LNCAP (cell line): ENCODE measurements around the gene RPL7A.

ENCODE experiments used
- CTCF ChIP-seq: fragments of 450-650 bp; IDR thresholded peaks from 2 replicates; pipeline ENCODE4 v1.5.1; 2017; ENCODE audit warnings: mild to moderate bottlenecking

RPL7A gene

DNA sequence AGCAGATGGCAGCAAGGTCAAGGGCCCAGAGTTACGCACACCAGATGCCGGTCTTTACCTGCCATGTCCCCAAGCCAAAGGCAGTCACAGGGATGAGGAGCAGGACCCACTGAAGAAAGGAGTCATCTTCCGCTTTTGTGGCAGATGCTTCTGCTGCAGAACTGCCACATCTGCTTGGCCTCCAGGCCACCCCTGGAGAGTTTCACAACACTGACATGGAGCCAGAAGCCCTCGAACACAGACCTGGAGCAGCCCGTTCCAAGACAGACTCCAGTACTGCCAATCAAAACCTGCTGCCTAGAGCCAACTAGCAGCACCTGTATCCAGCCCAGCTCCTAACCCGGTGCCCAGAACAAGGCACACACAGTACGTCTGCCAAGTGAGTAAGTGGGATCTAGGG, 6.7 kb downstream of the RPL7A start:
- no peak for TF ChIP-seq CTCF

GRCh38 chr9:133355881-133356357, 7.9 kb downstream of the RPL7A start:
- TF ChIP-seq CTCF, result no peak

DNA sequence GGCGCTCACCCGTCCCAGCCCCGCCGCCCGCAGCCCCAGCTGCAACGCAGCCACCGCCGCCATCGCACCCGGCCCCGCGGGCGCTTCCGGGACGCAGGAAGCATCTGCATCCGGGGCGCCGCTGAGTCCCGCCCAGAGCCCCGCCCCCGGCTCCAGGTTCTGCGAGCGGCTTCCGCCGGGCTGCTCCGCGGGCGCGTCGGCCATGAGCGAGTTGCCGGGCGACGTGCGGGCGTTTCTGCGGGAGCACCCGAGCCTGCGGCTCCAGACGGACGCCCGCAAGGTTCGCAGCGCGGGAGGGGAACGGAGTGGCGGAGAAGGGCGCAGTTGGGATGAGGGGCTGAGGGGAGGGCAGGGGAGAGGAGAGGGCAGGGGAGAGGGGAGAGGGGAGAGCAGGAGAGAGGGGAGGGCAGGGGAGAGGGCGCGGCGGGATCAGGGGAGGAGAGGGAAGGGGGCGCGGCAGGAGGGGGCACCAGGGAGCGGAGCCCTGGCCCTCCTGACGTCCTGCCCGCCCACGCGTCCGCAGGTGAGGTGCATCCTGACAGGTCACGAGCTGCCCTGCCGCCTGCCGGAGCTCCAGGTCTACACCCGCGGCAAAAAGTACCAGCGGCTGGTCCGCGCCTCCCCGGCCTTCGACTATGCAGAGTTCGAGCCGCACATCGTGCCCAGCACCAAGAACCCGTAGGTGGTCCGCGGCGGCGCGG, 8.5 kb downstream of the RPL7A start, which contains the start of the genes SURF1 and SURF2:
SURF1 (minus strand) TSS at position 97 of the 701 bp plus-strand sequence; CDS start at position 63, 34 bp downstream.
SURF2 (plus strand) TSS at position 160 of the 701 bp plus-strand sequence; CDS start at position 203, 43 bp downstream.
- 0 out of 2 replicates have a peak, but pooled peaks have one; percentile 21 for TF ChIP-seq CTCF

DNA sequence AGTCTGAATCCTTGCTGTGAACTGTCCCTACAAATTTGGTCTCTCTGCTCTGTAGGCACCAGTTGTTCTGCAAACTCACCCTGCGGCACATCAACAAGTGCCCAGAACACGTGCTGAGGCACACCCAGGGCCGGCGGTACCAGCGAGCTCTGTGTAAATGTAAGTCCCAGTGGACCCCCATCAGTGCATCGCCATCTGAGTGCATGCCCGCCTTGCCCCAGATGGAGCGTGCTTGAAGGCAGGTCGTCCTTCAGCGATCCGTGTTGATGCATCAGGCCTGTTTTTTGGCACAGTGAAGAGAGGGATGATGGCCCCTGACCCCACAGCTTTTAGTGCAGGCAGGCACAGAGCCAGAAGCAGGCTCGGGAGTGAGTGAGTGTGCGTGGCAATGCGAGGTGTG, 9.6 kb downstream of the RPL7A start:
- no peak for TF ChIP-seq CTCF

DNA sequence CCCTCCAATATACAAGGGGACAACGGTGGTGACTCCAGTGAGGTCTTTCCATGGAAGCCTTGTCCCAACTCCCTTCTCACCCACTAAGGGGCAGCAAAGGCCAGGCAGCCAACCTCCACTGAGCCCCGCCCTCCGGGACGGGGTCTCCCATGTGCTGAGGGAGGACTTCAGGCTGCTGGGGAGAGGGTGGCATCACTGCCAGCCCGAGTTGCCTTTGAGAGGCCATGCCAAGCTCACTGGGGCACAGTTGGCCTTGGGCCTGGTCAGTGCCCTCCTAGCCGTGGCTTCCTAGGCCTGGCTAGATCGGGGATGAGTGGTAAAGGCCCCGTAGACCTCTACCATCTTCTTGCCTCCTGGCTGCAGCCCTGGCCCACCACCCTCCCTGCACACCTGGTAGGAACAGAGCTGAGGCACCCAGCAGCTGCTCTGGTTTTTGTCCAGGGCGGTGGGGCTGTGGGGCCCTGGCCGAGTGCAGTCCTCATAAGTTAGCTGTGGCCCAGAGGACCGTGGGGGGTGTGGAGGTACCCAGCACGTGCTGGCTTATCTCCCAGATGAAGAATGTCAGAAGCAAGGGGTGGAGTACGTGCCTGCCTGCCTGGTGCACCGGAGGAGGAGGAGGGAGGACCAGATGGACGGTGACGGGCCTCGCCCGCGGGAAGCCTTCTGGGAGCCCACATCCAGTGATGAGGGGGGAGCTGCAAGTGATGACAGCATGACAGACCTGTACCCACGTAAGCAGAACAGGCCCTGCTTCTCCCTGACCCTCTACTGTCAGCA, 11.6 kb downstream of the RPL7A start:
- TF ChIP-seq CTCF, result no peak

- TF ChIP-seq CTCF, result no peak
Measured at GRCh38 chr9:133360400-133361393, 12.7 kb downstream of the RPL7A start.
